SK-N-SH (cell line): ENCODE results near the gene CEP57. TPM values are rescaled to one million over a fixed set of nuclear protein-coding genes. Genes with fewer than 3 reads are reported as not detected.

Source experiments
- CTCF ChIA-PET: fragments of 300-600, 350-600 bp; formaldehyde crosslinking; extraction: SDS; loops from one replicate; lab custom pipeline; 2021; lab: Yijun Ruan, JAX
- POLR2A ChIA-PET: fragments of 350-600 bp; sonication (Branson Sonifier 250); formaldehyde crosslinking; extraction: SDS; loops from one replicate; lab custom pipeline; 2020; ENCODE audit warnings: antibody characterized with exemption, inconsistent platforms; lab: Yijun Ruan, JAX
- DNase-seq: peaks from one replicate; pipeline ENCODE4 v3.0.0; 2012
- H2AFZ ChIP-seq: fragments of 200-600 bp; sonication (generic); 2 replicates; pipeline ENCODE4 v1.8.1; 2016; ENCODE audit warnings: antibody characterized with exemption, mild to moderate bottlenecking, low read depth
- H3F3A ChIP-seq: fragments of 200-600 bp; sonication (generic); replicated peaks from 2 replicates; pipeline ENCODE3; 2016; ENCODE audit warnings: antibody characterized with exemption, mild to moderate bottlenecking; ENCODE audit not compliant: insufficient read depth
- H3K27ac ChIP-seq, 2 experiments: fragments of 200-500 bp in 1 of 2; fragments of 200-600 bp in 1 of 2; sonication (Bioruptor generic) in 1 of 2; sonication (generic), shearing (Covaris generic) in 1 of 2; 2 replicates each; pipeline versions ENCODE4 v1.5.1 to v1.6.1; 2014 to 2016; ENCODE audit warnings: low read depth in 2 of 2, inconsistent platforms in 1 of 2, low read length in 1 of 2, mild to moderate bottlenecking in 1 of 2, mixed read lengths in 1 of 2
- H3K27me3 ChIP-seq: fragments of 200-600 bp; sonication (generic), shearing (Covaris generic); 2 replicates; pipeline ENCODE4 v1.6.1; 2016; ENCODE audit warnings: mixed run types; ENCODE audit not compliant: insufficient read depth
- H3K36me3 ChIP-seq, 2 experiments: fragments of 200-500 bp in 1 of 2; fragments of 200-600 bp in 1 of 2; sonication (Bioruptor generic) in 1 of 2; sonication (generic) in 1 of 2; replicated peaks in 1 of 2; 2 replicates each; pipeline versions ENCODE3 to v1.5.1; 2014 to 2016; ENCODE audit warnings: low read length in 1 of 2, mild to moderate bottlenecking in 1 of 2; ENCODE audit not compliant: insufficient read depth in 2 of 2, control insufficient read depth in 1 of 2
- H3K4me1 ChIP-seq, 2 experiments: fragments of 200-500 bp in 1 of 2; fragments of 200-600 bp in 1 of 2; sonication (Bioruptor generic) in 1 of 2; sonication (generic), shearing (Covaris generic) in 1 of 2; 2 replicates each; pipeline versions ENCODE4 v1.5.1 to v1.6.1; 2014 to 2016; ENCODE audit warnings: low read depth in 1 of 2, low read length in 1 of 2, mixed run types in 1 of 2; ENCODE audit not compliant: insufficient read depth in 2 of 2, control insufficient read depth in 1 of 2
- H3K4me2 ChIP-seq: fragments of 200-600 bp; sonication (generic), shearing (Covaris generic); 2 replicates; pipeline ENCODE4 v1.6.1; 2017; ENCODE audit warnings: mixed run types
- H3K4me3 ChIP-seq, 2 experiments: fragments of 200-500 bp in 1 of 2; fragments of 200-600 bp in 1 of 2; sonication (Bioruptor generic) in 1 of 2; sonication (generic), shearing (Covaris generic) in 1 of 2; 2 replicates each; pipeline versions ENCODE4 v1.5.1 to v1.8.1; 2014 to 2016; ENCODE audit warnings: low read depth in 2 of 2, inconsistent platforms in 1 of 2, low read length in 1 of 2, mild to moderate bottlenecking in 1 of 2, mixed read lengths in 1 of 2, moderate library complexity in 1 of 2
- H3K79me2 ChIP-seq: fragments of 200-600 bp; sonication (generic); 2 replicates; pipeline ENCODE4 v1.8.1; 2017; ENCODE audit warnings: mild to moderate bottlenecking; ENCODE audit not compliant: insufficient read depth
- H3K9ac ChIP-seq: fragments of 200-600 bp; sonication (generic); 2 replicates; pipeline ENCODE4 v1.6.1; 2017; ENCODE audit warnings: mixed run types
- H3K9me2 ChIP-seq: fragments of 200-600 bp; sonication (generic); 2 replicates; pipeline ENCODE4 v1.6.1; 2017; ENCODE audit warnings: mixed run types
- H3K9me3 ChIP-seq: fragments of 200-600 bp; sonication (generic); 2 replicates; pipeline ENCODE4 v1.6.1; 2017; ENCODE audit warnings: mixed run types, mild to moderate bottlenecking, moderate library complexity
- H4K20me1 ChIP-seq: fragments of 200-600 bp; sonication (generic); 2 replicates; pipeline ENCODE4 v1.6.1; 2017; ENCODE audit warnings: mild to moderate bottlenecking, mixed run types; ENCODE audit not compliant: insufficient read depth
- CHD2 ChIP-seq: fragments of 150-350 bp; IDR thresholded peaks from 2 replicates; pipeline ENCODE4 v1.6.1; 2018; ENCODE audit warnings: low read length; ENCODE audit not compliant: partially characterized antibody
- ELF1 ChIP-seq: IDR thresholded peaks from 2 replicates; pipeline ENCODE4 v1.4.0; 2012
- FOXM1 ChIP-seq: IDR thresholded peaks from 2 replicates; pipeline ENCODE4 v1.4.0; 2012; ENCODE audit warnings: low read depth, mild to moderate bottlenecking
- GATA2 ChIP-seq: sonication (generic); formaldehyde crosslinking; IDR thresholded peaks from 2 replicates; pipeline ENCODE4 v1.5.0; 2020; ENCODE audit warnings: mild to moderate bottlenecking, missing genetic modification reagents
- MEF2A ChIP-seq: IDR thresholded peaks from 2 replicates; pipeline ENCODE4 v1.4.0; 2012; ENCODE audit warnings: low read depth, borderline replicate concordance
- POLR2AphosphoS5 ChIP-seq: IDR thresholded peaks from 2 replicates; pipeline ENCODE4 v1.6.1; 2012; ENCODE audit warnings: low read depth, low read length
- RAD21 ChIP-seq: IDR thresholded peaks from 2 replicates; pipeline ENCODE4 v1.6.1; 2012; ENCODE audit warnings: mild to moderate bottlenecking, low read length
- RXRA ChIP-seq: IDR thresholded peaks from 2 replicates; pipeline ENCODE4 v1.4.0; 2012; ENCODE audit warnings: low read depth, mild to moderate bottlenecking, borderline replicate concordance
- SMC3 ChIP-seq: IDR thresholded peaks from 2 replicates; pipeline ENCODE4 v1.6.1; 2012; ENCODE audit warnings: low read depth, low read length, improper control_type of control experiment
- TEAD4 ChIP-seq: IDR thresholded peaks from 2 replicates; pipeline ENCODE4 v1.4.0; 2012; ENCODE audit warnings: mild to moderate bottlenecking, borderline replicate concordance; ENCODE audit not compliant: insufficient read depth
- USF1 ChIP-seq: IDR thresholded peaks from 2 replicates; pipeline ENCODE4 v1.4.0; 2012; ENCODE audit warnings: low read depth, borderline replicate concordance
- YY1 ChIP-seq: IDR thresholded peaks from 2 replicates; pipeline ENCODE4 v1.4.0; 2012; ENCODE audit warnings: low read depth, mild to moderate bottlenecking
- ZBTB33 ChIP-seq: IDR thresholded peaks from 2 replicates; pipeline ENCODE4 v1.4.0; 2012; ENCODE audit warnings: low read depth, borderline replicate concordance
- polyA plus RNA-seq, 3 experiments: library from polyadenylated mRNA; depleted of rRNA; stranded (reverse); fragments of >200 nt; gene quantifications; 2 replicates each; pipeline ENCODE4 v1.2.3, GENCODE V29; 2012
- TF ChIP-seq, protein P1 (sequence below): fragments of 150-350 bp; IDR thresholded peaks from 2 replicates; pipeline ENCODE4 v1.6.1; 2016; ENCODE audit warnings: mild to moderate bottlenecking, low read depth, low read length
- TF ChIP-seq, protein P2 (sequence below): fragments of 150-350 bp; IDR thresholded peaks from 2 replicates; pipeline ENCODE4 v1.6.1; 2017; ENCODE audit warnings: antibody characterized with exemption, low read length, low read depth, borderline replicate concordance

Gene CEP57
- polyA plus RNA-seq, 1 of the 3 experiments (the other 2 are of a cell fraction) = 12.2 TPM

DNA sequence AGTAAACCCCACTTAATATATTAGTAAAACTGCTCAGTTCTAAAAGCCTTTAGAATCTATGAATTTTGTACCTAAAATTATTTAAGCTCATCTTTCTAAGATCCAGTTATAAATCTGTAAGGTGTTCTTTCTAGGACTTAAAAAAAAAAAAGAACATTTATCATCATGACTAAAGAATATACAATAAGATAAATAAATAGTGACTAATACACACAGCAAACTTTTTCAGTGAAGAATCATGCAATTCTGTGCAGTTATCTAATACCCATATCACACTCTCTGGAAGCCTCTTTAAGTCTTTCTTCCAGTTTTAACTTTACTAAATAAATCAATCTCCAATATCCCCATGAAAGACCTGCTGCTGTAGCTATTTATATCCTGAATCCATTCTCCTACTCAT is 59.8 kb downstream of the CEP57 start:
- H4K20me1 ChIP-seq = no peaks in the 10 kb centered on the region
- no peaks in the 10 kb centered on the region for H3K79me2 ChIP-seq
- H3K36me3 ChIP-seq = peaks cover 33 to 55% of the 10 kb centered on the region in 2 experiments
- H3K9me3 ChIP-seq = no peaks in the 10 kb centered on the region
- H3K9ac ChIP-seq = no peak overlapping the region
- peaks cover 28% of the 10 kb centered on the region for H3F3A ChIP-seq
- H2AFZ ChIP-seq = no peak overlapping the region
- ChIA-PET POLR2A (no interaction called here), CTCF (interaction anchor here (1.0 to 6.7 kb wide), 5 partner anchors 10 to 576 kb away, joined by 4 to 33 read pairs (median 6); partner anchors contain the start of gene MAML2)
- TF ChIP-seq, protein P1, sequence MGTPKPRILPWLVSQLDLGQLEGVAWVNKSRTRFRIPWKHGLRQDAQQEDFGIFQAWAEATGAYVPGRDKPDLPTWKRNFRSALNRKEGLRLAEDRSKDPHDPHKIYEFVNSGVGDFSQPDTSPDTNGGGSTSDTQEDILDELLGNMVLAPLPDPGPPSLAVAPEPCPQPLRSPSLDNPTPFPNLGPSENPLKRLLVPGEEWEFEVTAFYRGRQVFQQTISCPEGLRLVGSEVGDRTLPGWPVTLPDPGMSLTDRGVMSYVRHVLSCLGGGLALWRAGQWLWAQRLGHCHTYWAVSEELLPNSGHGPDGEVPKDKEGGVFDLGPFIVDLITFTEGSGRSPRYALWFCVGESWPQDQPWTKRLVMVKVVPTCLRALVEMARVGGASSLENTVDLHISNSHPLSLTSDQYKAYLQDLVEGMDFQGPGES = no peak
- TF ChIP-seq GATA2 (CRISPR knock-in tag) = no peak
- no peak for TF ChIP-seq USF1
- TF ChIP-seq YY1 = no peak
- TF ChIP-seq SMC3 = no peak
- TF ChIP-seq TEAD4 = no peak
- no peak for TF ChIP-seq CHD2
- TF ChIP-seq FOXM1 = no peak
- no peak overlapping the region for H3K4me3 ChIP-seq
- no peaks in the 10 kb centered on the region for H3K27me3 ChIP-seq
- DNase-seq = no peak
- no peak overlapping the region for H3K4me2 ChIP-seq
- H3K9me2 ChIP-seq = no peaks in the 10 kb centered on the region
- peak overlapping the region in 1 of 2 experiments; percentile 45; a peak in 2 of 4 replicates for H3K27ac ChIP-seq
- peaks cover 0 to 6% of the 10 kb centered on the region in 2 experiments; a peak in 2 of 4 replicates for H3K4me1 ChIP-seq

DNA sequence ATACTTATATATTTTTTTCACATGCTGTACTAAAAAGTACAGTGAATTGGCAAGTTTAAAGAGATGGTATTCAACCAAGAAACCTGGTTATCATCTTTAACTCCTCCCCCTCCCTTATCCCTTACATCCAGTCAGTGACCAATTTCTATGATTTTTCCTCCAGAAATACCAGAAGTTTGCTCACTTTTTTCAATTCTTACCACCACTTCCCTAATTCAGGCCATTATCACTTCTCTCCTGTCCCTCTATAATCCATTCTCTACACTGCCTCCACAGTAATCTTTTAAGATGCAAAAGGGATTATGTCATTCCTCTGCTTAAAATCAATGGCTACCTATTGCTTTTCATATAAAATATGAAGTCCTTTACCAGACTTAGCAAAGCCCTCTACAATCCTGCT is 62.8 kb downstream of the CEP57 start:
- peaks cover 0 to 6% of the 10 kb centered on the region in 2 experiments; a peak in 2 of 4 replicates for H3K4me1 ChIP-seq
- CTCF ChIA-PET = no interaction called here
- POLR2A ChIA-PET = no interaction called here
- H3K79me2 ChIP-seq = no peaks in the 10 kb centered on the region
- H3F3A ChIP-seq = peaks cover 28% of the 10 kb centered on the region
- no peaks in the 10 kb centered on the region for H4K20me1 ChIP-seq
- no peak for DNase-seq
- H3K9me3 ChIP-seq = no peaks in the 10 kb centered on the region
- H2AFZ ChIP-seq = no peak overlapping the region
- TF ChIP-seq RXRA = no peak
- TF ChIP-seq, protein P2, sequence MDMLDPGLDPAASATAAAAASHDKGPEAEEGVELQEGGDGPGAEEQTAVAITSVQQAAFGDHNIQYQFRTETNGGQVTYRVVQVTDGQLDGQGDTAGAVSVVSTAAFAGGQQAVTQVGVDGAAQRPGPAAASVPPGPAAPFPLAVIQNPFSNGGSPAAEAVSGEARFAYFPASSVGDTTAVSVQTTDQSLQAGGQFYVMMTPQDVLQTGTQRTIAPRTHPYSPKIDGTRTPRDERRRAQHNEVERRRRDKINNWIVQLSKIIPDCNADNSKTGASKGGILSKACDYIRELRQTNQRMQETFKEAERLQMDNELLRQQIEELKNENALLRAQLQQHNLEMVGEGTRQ = no peak
- TF ChIP-seq MEF2A = no peak
- TF ChIP-seq RAD21 = no peak
- TF ChIP-seq ZBTB33 = no peak
- TF ChIP-seq GATA2 (CRISPR knock-in tag) = no peak
- no peak for TF ChIP-seq USF1
- no peak for TF ChIP-seq POLR2AphosphoS5
- no peak for TF ChIP-seq ELF1
- H3K4me3 ChIP-seq = no peak overlapping the region
- no peak overlapping the region for H3K27ac ChIP-seq
- no peaks in the 10 kb centered on the region for H3K27me3 ChIP-seq
- H3K9ac ChIP-seq = no peak overlapping the region
- no peaks in the 10 kb centered on the region for H3K9me2 ChIP-seq
- H3K4me2 ChIP-seq = no peak overlapping the region
- H3K36me3 ChIP-seq = peaks cover 38 to 50% of the 10 kb centered on the region in 2 experiments
